Measurements from ENCODE around the gene SLCO4A1.

SLCO4A1 gene

DNA sequence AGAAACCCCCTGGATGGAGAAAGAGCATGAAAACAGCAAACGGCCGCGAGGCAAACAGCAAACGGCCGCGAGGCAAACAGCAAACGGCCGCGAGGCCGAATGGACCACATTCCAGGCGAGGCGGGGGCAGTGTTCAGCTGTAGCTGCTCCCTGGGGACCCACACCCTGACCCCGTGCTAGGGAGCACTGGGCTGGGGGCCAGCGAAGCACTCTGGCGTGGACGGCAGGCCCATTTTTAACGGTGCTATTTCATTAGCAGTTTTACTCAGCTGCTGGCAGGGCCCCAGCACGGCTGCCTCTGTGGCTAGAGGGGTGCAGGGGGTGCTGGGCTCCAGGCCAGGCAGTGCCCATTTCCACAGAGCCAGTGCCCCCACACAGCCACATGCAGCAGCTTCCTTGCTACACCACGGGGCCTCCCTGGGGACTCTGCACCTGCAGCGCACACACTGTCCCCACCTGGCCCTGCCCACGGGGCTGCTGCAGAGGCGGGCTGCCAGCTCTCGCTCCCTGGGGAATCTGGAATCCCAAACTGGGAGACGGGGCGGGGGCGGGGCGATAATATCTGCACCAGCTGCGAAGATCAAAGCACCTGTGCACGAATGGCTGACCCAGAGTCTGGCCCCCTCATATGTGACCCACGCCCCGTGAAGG lies 35.6 kb upstream of the SLCO4A1 start:
- no peak for DNase-seq

DNA sequence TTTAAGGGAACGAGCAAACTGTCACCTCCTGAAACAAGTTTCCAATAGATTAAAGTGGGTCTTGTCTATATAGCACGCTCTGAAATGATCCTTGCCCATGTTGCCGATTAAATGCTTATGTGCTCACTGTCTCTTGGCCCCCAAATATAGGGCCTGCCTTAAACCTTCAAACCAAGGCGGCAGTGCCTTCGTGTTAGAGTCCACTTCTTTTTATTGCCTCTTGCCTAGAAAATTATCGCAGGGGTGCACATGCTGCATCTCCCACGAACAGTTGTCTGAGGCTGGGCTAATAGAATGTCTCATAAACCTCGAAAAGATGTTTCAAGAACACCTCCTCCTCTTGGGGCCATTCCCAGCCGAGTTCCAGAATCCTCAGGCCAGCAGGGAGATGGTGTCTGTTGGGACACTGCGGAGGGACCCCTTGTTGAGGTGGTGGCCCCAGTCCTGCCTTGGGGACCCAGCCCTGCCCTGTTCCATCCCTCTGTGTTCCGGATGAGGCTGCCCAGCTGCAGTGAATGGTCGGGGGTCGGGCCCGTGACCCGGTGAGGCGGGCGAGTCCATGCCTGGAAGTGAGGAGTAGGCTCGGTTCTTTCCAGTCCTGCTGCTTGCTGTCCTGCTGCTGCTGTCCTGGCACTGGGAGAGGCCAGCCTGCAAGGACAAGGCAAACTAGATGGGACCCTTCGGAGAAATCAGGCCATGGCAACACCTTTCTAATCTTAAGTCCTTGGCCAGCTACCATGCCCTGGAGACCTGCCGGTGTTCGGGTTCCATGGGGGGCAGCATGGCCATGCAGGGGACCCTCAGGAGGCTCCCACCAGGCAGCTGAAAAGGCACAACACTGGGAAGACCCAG lies 34.7 kb upstream of the SLCO4A1 start:
- no peak for DNase-seq

GRCh38 chr20:62608218-62608565 lies 34.1 kb upstream of the SLCO4A1 start:
- no peak for DNase-seq

- DNase-seq, result no peak
These were observed 33.0 kb upstream of the SLCO4A1 start for GRCh38 chr20:62609279-62609720.

- no peak for DNase-seq
These were observed 32.2 kb upstream of the SLCO4A1 start for GRCh38 chr20:62609811-62610757.

- DNase-seq, result no peak
These were observed 31.3 kb upstream of the SLCO4A1 start for GRCh38 chr20:62611012-62611411.

- DNase-seq, result no peak
These were observed 30.5 kb upstream of the SLCO4A1 start for GRCh38 chr20:62611819-62612218.

DNA sequence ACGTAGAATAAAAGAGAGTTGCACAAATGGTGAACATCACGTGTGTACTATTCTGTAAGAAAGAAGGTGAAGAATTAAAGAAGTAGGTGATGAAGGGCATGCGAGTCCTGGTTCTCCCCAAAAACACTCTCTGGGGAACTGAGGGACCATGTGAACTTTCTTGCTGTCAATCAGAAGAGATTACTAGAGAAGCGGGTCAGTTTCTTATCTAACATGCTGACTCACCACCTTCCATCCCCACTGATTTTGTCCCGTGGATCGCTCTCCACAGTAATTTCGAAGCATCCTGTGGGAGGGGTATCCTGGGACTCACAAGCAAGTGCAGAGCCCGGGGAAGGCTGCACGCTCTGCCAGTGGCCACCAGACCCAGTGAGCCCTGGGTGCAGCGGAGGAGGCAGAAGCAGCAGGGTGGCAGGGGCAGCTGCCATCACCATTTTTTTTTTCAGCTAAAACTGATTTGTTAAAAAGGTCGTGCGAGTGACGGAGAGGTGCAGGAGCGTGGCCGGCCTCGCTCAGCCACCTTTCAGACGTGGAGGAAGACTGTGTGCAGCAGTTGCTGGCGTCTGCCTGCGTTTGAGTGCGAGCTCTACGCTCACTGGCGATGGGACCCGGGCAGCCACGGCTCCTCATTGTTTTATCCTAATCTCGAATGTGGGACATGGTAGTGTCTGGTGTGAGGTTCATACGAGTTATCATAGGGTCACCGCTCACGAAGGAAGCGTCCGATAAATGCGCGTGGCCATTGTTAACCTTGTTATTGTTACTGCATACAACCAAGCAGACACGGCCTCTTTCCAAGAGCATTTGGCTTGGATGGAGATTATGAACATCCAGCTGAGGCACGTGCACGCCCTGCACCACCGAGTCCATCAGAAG lies 28.0 kb upstream of the SLCO4A1 start:
- DNase-seq, result no peak

DNA sequence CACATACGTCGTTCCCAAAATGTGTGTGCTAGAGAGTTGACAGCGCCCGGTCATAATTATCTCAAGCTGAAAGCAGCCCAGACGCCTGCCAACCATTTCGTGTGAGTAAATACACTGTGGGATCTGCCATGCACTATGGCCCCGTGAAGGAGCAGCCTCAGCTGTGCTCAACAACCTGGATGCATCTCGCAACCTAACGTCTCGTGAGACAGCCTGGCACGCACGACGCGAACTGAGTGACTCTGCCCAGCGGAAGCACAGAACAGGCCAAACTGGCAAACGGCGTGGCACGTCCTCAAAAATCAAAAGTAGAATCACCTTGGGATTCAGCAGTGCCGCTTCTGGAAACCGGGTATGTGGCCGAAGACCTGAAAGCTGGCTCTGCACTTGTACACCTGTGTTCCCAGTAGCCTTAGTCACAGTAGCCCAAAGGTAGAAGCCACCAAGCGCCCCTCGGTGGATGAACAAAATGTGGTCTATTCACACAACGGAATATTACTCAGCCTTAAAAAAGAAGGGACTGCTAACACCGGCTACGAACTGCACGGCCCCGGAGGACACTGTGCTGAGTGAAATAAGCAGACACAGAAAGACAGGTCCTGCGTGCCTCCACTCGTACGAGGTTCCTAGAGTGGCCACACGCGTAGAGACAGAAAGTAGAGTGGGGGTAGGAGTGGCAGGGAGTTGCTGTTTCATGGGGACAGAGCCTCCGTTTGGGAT lies 27.2 kb upstream of the SLCO4A1 start:
- DNase-seq, result no peak

DNA sequence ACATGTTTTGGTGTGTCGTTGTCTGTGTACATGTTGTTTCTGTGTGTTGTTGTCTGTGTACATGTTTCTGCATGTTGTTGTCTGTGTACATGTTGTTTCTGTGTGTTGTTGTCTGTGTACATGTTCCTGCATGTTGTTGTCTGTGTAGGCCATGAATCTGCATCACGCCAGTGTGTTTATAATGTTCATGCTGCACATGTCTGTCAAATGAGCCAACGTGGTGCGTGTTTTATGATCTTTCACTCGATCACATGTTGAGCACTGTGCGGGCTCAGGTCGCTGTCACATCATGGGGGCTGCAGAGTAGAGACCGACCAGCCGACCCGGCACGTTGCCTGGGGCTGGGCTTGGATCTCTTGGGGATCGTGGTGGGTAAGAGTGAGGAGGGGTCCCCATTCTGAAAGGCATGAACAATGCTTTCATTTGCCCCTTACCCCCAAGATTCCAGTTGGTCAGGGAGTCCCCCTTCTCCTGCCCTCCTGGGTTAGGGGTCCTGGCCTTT lies 26.5 kb upstream of the SLCO4A1 start:
- no peak for DNase-seq

GRCh38 chr20:62616728-62617621 lies 25.3 kb upstream of the SLCO4A1 start:
- peak; percentile 76 for DNase-seq

DNA sequence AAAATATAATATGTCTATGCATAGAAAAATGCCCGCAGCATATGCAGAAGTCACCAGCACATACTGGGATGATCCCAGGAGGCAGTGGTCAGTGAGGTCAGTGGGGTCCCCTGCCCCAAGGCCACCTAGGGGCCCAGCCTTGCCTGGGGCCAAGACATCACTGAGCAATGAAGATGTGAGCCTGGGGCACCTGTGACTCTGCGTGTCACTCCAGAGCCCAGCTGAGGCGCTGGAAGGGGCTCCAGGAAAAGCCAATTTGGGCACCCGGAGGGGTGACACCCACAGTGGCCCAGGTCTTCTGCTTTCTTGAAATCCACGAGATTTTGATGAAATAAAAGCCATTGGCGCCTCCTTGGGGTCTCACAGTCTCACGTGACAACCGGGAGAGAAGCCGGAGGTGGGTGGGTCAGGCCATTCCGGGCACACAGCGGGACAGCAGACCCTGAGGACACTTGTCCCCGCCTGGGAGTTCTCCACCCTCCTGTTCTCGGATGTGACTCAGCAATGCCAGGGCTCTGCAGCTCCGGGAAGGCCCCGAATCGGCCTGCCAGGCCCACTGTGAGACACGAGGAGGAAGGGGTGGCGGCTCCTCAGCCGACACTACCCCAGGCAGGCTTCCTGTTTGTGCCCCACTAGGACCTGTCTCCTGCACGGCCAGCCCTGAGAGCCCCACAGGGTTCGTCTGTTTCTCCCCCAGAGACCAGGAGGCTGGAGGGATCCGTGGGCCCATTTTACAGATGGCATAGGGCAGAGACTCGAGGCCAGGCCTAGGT lies 24.4 kb upstream of the SLCO4A1 start:
- DNase-seq, result peak; percentile 71

- peak; percentile 38 for DNase-seq
These were observed 23.4 kb upstream of the SLCO4A1 start for GRCh38 chr20:62618611-62619529.

DNA sequence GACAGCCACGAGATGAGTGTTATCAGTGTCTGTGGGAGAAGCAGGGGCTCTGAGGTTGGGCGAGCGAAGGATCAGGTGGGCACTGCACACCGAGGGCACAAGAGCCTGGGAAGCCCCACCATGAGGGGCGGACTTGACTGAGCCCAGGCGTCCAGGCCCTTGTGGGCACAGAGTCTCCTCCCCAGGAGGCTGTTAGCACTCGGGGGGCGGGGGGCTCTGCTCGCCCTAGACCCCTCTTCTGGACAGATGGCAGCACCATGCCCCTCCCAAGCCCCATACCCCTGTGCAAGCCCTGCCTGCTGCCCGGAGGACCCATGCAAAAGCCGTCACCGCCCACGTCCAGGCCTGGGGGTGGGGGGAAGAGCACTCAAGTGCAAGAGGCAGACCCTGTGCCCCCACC lies 21.7 kb upstream of the SLCO4A1 start:
- DNase-seq, result no peak

DNA sequence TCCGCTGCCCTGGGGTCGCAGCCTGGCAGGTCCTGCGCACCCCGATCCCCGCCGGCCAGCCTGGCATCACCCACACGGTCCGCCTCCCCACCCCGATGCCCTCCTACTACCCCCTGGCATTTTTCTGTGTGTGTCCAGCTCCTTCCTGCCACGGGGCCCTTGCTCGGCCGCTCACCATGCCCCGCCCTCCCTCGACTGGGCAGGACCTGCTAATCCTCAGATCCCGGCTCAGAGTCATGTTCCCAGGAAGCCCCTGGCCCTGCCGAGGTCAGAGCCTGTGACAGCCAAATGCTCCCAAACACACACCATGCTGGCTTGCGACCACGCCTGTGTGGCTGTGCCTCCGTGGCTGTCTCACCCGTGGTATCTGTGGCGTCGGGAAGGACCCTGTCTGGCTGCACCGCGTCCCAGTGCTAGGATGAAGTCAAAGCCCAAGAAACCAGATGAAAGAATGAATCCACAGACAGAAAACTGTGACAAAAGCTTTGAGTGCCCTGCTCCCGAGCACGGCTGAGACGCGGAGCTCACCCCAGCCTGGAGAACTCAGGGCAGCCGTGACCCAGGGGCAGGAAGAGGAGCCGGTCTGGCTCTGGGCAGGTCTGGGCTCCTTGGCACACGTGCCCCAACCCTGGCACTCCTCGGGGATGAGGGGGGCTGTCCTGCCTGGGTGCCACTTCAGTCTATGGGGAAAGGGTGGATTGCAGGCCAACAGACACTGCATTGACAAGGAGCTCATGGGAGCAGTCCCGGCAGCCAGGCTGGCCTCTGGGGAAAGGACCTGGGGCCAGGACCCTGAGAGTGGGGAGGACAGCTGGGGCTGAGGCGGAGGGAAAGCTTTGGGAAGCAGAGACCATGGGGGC lies 20.8 kb upstream of the SLCO4A1 start:
- DNase-seq, result no peak

DNA sequence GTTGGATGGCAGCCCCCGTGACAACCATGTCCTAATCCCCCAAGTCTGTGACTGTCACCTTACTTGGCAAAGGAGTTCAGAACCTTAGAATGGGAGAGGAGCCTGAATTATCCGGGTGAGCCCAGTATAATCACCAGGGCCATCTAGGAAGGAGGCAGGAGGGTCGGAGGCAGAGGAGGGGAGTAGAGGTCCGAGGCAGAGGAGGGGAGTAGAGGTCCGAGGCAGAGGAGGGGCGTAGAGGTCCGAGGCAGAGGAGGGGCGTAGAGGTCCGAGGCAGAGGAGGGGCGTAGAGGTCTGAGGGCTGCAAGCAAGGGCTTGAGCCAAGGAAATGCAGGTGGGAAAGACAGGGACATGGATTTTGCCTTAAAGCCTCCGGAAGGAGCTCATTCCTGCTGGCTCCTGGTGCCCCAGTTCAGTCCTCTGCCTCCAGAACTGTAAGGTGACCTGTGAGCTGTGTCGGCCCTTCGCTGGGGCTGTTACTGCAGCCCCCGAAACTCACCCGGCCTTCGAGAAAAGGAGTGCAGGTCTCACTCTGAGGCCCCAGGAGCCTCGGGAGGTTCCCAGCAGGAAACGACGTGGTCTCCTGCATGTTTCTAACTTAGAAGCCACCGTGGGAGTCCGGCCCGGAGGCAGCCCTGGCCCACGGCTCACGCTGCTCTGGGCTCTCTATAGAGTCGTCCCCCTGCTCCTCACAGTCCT lies 20.0 kb upstream of the SLCO4A1 start:
- no peak for DNase-seq

Data from CD4-positive, alpha-beta T cell treated with Interleukin-17A for 4 hours (primary cell).